Right lobe of liver (tissue), 4 donors: Measurements from ENCODE around the gene MN1.

ENCODE experiments used
- POLR2A ChIP-seq: fragments of 450-650 bp; IDR thresholded peaks from one replicate; pipeline ENCODE4 v1.6.1; 2017; ENCODE audit warnings: antibody characterized with exemption, mild to moderate bottlenecking
- TF ChIP-seq, protein P1 (sequence below), 4 donors: fragments of 200-600 bp in 3 of 4; fragments of 450-650 bp in 1 of 4; IDR thresholded peaks; one replicate each; pipeline versions ENCODE4 v1.5.1 to v1.8.0; 2016 to 2022; ENCODE audit warnings: antibody characterized with exemption in 4 of 4, mild to moderate bottlenecking in 2 of 4
- donor health status: DM: no; HTN: no; CAD: no.
- donor health status: DM: no; HTN: no; CAD: no.
- donor health status: DM: no; HTN: yes; CAD: no.

DNA sequence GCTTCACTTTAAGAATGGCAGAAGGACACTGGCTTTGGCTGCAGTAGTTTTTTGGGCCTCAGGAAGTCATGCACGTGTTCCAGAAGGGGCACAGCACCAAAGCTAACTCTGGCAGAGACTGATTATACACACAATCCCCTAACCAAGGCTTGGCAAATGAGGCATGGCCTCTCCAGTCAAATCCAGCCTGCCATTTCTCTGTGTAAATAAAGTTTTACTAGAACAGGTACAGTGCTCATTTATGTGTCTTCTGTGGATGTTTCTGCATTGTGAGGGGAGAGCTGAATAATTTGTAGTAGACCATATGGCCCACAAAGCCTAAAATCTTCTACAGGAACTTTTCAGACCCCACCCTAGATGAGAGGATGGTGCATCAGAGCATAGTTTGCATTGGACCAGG lies 46.4 kb upstream of the MN1 start:
- no peak for TF ChIP-seq POLR2A
- TF ChIP-seq, protein P1, sequence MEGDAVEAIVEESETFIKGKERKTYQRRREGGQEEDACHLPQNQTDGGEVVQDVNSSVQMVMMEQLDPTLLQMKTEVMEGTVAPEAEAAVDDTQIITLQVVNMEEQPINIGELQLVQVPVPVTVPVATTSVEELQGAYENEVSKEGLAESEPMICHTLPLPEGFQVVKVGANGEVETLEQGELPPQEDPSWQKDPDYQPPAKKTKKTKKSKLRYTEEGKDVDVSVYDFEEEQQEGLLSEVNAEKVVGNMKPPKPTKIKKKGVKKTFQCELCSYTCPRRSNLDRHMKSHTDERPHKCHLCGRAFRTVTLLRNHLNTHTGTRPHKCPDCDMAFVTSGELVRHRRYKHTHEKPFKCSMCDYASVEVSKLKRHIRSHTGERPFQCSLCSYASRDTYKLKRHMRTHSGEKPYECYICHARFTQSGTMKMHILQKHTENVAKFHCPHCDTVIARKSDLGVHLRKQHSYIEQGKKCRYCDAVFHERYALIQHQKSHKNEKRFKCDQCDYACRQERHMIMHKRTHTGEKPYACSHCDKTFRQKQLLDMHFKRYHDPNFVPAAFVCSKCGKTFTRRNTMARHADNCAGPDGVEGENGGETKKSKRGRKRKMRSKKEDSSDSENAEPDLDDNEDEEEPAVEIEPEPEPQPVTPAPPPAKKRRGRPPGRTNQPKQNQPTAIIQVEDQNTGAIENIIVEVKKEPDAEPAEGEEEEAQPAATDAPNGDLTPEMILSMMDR (IDR thresholded peaks at IDR 0.05) = no peak
